ENCODE results near the gene YARS1. TPM values are rescaled to one million over a fixed set of nuclear protein-coding genes. Genes with fewer than 3 reads are reported as not detected.
A peak's percentile ranks its signal among the peaks of the same experiment; 100 is the strongest.

Gene YARS1
- total RNA-seq, 1 experiment from 2014 or later: 146 TPM

GRCh38 chr1:32765570-32766327 lies 51.4 kb downstream of the YARS1 start:
- no peak for DNase-seq (ENCODE audit: low read depth)

- DNase-seq (ENCODE audit: low read depth): no peak
Measured at GRCh38 chr1:32764826-32765569, 52.2 kb downstream of the YARS1 start.

GRCh38 chr1:32763221-32763620 lies 53.9 kb downstream of the YARS1 start:
- DNase-seq (ENCODE audit: low read depth): no peak

GRCh38 chr1:32761936-32762335 lies 55.2 kb downstream of the YARS1 start:
- DNase-seq (ENCODE audit: low read depth): no peak

GRCh38 chr1:32761253-32761877 lies 55.8 kb downstream of the YARS1 start:
- peak; percentile 84 for DNase-seq (ENCODE audit: low read depth)

GRCh38 chr1:32759997-32760623 lies 57.0 kb downstream of the YARS1 start:
- peak; percentile 98 for DNase-seq (ENCODE audit: low read depth)

GRCh38 chr1:32759521-32759981 lies 57.6 kb downstream of the YARS1 start:
- no peak for DNase-seq (ENCODE audit: low read depth)

- DNase-seq (ENCODE audit: low read depth): no peak
Measured at GRCh38 chr1:32758795-32759430, 58.2 kb downstream of the YARS1 start.

- DNase-seq (ENCODE audit: low read depth): no peak
Measured at GRCh38 chr1:32758177-32758794, 58.9 kb downstream of the YARS1 start.

- DNase-seq (ENCODE audit: low read depth): no peak
Measured at GRCh38 chr1:32757213-32757895, 59.8 kb downstream of the YARS1 start.

- DNase-seq (ENCODE audit: low read depth): no peak
Measured at GRCh38 chr1:32755810-32756159, 61.4 kb downstream of the YARS1 start.

GRCh38 chr1:32755098-32755809 lies 61.9 kb downstream of the YARS1 start:
- DNase-seq (ENCODE audit: low read depth): no peak

GRCh38 chr1:32754317-32755097 lies 62.7 kb downstream of the YARS1 start:
- DNase-seq (ENCODE audit: low read depth): no peak

- DNase-seq (ENCODE audit: low read depth): peak; percentile 85
Measured at GRCh38 chr1:32753532-32754316, 63.4 kb downstream of the YARS1 start.

GRCh38 chr1:32749771-32750170 lies 67.4 kb downstream of the YARS1 start:
- no peak for DNase-seq (ENCODE audit: low read depth)

GRCh38 chr1:32749332-32749731 lies 67.8 kb downstream of the YARS1 start:
- DNase-seq (ENCODE audit: low read depth): no peak

GRCh38 chr1:32748926-32749325 lies 68.2 kb downstream of the YARS1 start:
- no peak for DNase-seq (ENCODE audit: low read depth)

GRCh38 chr1:32748348-32748747 lies 68.8 kb downstream of the YARS1 start:
- no peak for DNase-seq (ENCODE audit: low read depth)

All from Daoy (cell line).